Keratinocyte (primary cell): ENCODE data around the gene HSPG2. TPM values are rescaled to one million over a fixed set of nuclear protein-coding genes. Genes with fewer than 3 reads are reported as not detected.

ENCODE experiments used
- DNase-seq: peaks from one replicate; pipeline ENCODE4 v3.0.0-alpha.2; 2011; ENCODE audit warnings: low read depth, missing footprints, low spot score
- FAIRE-seq: peaks from 2 replicates; lab custom pipeline; 2011; peaks lifted over from hg19 to GRCh38; lab: Jason Lieb, UNC
- H2AFZ ChIP-seq: 2 replicates; pipeline ENCODE4 v1.6.0; 2012; ENCODE audit warnings: low read length, control low read depth, inconsistent platforms; ENCODE audit not compliant: control insufficient read depth
- H3K27ac ChIP-seq: 2 replicates; pipeline ENCODE4 v1.5.1; 2011; ENCODE audit warnings: low read length; ENCODE audit not compliant: control insufficient read depth, insufficient read depth
- H3K27me3 ChIP-seq: 3 replicates; pipeline ENCODE4 v1.6.0; 2011; ENCODE audit warnings: low read length; ENCODE audit not compliant: control insufficient read depth, insufficient read depth; ENCODE audit errors: extremely low read depth
- H3K36me3 ChIP-seq, 2 experiments: 2 replicates in 1 of 2; 3 replicates in 1 of 2; pipeline ENCODE4 v1.5.1; 2011; ENCODE audit warnings: low read length in 2 of 2, mild to moderate bottlenecking in 1 of 2; ENCODE audit not compliant: control insufficient read depth in 2 of 2, insufficient read depth in 2 of 2; ENCODE audit errors: extremely low read depth in 1 of 2
- H3K4me1 ChIP-seq: 3 replicates; pipeline ENCODE4 v1.5.1; 2011; ENCODE audit warnings: low read length; ENCODE audit not compliant: control insufficient read depth, insufficient read depth; ENCODE audit errors: extremely low read depth
- H3K4me2 ChIP-seq: 3 replicates; pipeline ENCODE4 v1.6.0; 2011; ENCODE audit warnings: low read depth, low read length; ENCODE audit not compliant: control insufficient read depth, insufficient read depth; ENCODE audit errors: extremely low read depth
- H3K4me3 ChIP-seq, 3 experiments: fragments of 200-600 bp in 1 of 3; sonication (generic) in 1 of 3; 2 replicates in 2 of 3; 3 replicates in 1 of 3; pipeline ENCODE4 v1.5.1; 2011 to 2016; ENCODE audit warnings: low read length in 3 of 3, mild to moderate bottlenecking in 3 of 3, control low read depth in 2 of 3, inconsistent platforms in 1 of 3, low read depth in 1 of 3, mixed read lengths in 1 of 3, mixed run types in 1 of 3, moderate library complexity in 1 of 3; ENCODE audit not compliant: control insufficient read depth in 2 of 3, insufficient read depth in 2 of 3; ENCODE audit errors: extremely low read depth in 1 of 3
- H3K79me2 ChIP-seq: 2 replicates; pipeline ENCODE4 v1.6.0; 2012; ENCODE audit warnings: low read length; ENCODE audit not compliant: control insufficient read depth, insufficient read depth
- H3K9ac ChIP-seq: 3 replicates; pipeline ENCODE4 v1.6.0; 2011; ENCODE audit warnings: low read length; ENCODE audit not compliant: control insufficient read depth, insufficient read depth; ENCODE audit errors: extremely low read depth
- H3K9me1 ChIP-seq: 3 replicates; pipeline ENCODE4 v1.6.0; 2011; ENCODE audit warnings: low read length; ENCODE audit not compliant: control insufficient read depth, insufficient read depth; ENCODE audit errors: extremely low read depth
- H3K9me3 ChIP-seq: 2 replicates; pipeline ENCODE4 v1.5.1; 2012; ENCODE audit warnings: low read depth, low read length; ENCODE audit not compliant: control insufficient read depth
- H4K20me1 ChIP-seq: 3 replicates; pipeline ENCODE4 v1.6.0; 2011; ENCODE audit warnings: low read length; ENCODE audit not compliant: control insufficient read depth, insufficient read depth; ENCODE audit errors: extremely low read depth
- CTCF ChIP-seq, 3 experiments: IDR thresholded peaks in 1 of 3; conservative IDR thresholded peaks in 1 of 3; optimal IDR thresholded peaks in 1 of 3; 2 replicates in 2 of 3; 3 replicates in 1 of 3; pipeline versions ENCODE3 to v1.5.1; 2011; ENCODE audit warnings: low read length in 3 of 3, mild to moderate bottlenecking in 3 of 3, moderate library complexity in 2 of 3, control low read depth in 1 of 3, inconsistent platforms in 1 of 3; ENCODE audit not compliant: insufficient read depth in 2 of 3; ENCODE audit errors: extremely low read depth in 1 of 3
- EZH2 ChIP-seq: IDR thresholded peaks from one replicate; pipeline ENCODE4 v1.6.1; 2012; ENCODE audit warnings: inconsistent platforms, mild to moderate bottlenecking, low read length, moderate library complexity
- dilution Hi-C: fragments of 300-500 bp; cut with MboI; formaldehyde crosslinking; loops from one replicate; pipeline ENCODE4 v1.7.0; 2020; ENCODE audit warnings: low sequenced_read_pairs; ENCODE audit not compliant: extremely low pct_ligation_motif_present
- polyA plus RNA-seq, 5 experiments: library from polyadenylated mRNA; depleted of rRNA in 3 of 5; stranded (reverse) in 3 of 5; stranded (forward) in 1 of 5; unstranded in 1 of 5; fragments of >200 nt; gene quantifications; 1 replicate in 1 of 5; 2 replicates in 3 of 5; 3 replicates in 1 of 5; pipeline versions ENCODE4 v1.2.1 to v1.2.3, GENCODE V29; 2011 to 2012; ENCODE audit warnings: missing spikeins in 2 of 5, low read depth in 1 of 5, low replicate concordance in 1 of 5

The HSPG2 gene
- polyA plus RNA-seq, 1 donor (not counting 4 experiments of a cell fraction or from before 2014, with no cell fraction given) = 9.0 TPM

GRCh38 chr1:21891621-21892479 is 45.3 kb downstream of the HSPG2 start:
- Histone ChIP-seq H3K4me2 (no peak overlapping the region), H2AFZ (no peak overlapping the region), H3K27me3 (no peaks in the 10 kb centered on the region), H3K4me3 (no peak overlapping the region), H4K20me1 (no peaks in the 10 kb centered on the region), H3K27ac (no peak overlapping the region), H3K79me2 (no peaks in the 10 kb centered on the region), H3K36me3 (peaks cover 8 to 44% of the 10 kb centered on the region in 2 experiments), H3K4me1 (no peaks in the 10 kb centered on the region), H3K9me1 (no peaks in the 10 kb centered on the region), H3K9me3 (no peaks in the 10 kb centered on the region), H3K9ac (no peak overlapping the region)
- FAIRE-seq = no peak
- TF ChIP-seq EZH2 = no peak
- no peak for TF ChIP-seq CTCF (optimal IDR thresholded peaks at IDR 0.05 in 1 of 3, IDR thresholded peaks at IDR 0.05 in 1 of 3, conservative IDR thresholded peaks at IDR 0.05 in 1 of 3; ENCODE audit: extremely low read depth in 1 of 3, insufficient read depth in 2 of 3, low read length in 3 of 3)
- dilution Hi-C loops = no loop called here
- DNase-seq = no peak

DNA sequence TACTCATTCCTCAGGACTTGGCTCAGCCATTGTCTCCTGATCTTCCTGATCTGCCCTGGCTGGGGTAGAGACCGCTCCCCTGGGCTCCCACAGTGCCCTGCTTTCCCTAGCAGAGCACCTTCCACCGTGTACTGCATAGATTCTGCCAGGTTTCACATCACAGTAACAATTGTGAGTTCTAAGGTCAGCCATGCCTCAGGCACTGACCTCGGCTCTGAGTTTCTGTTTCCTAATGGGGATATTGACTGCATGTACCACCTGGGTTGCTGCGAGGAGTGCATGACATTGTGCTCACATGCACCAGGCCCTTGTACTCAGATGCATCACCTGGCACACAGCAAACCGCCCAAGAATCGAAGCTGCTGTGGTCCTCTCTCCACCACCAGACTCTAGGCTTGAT is 46.0 kb downstream of the HSPG2 start:
- Histone ChIP-seq H3K36me3 (peaks cover 8 to 50% of the 10 kb centered on the region in 2 experiments), H3K4me3 (no peak overlapping the region), H3K9me1 (no peaks in the 10 kb centered on the region), H4K20me1 (no peaks in the 10 kb centered on the region), H3K9ac (no peak overlapping the region), H2AFZ (no peak overlapping the region), H3K79me2 (no peaks in the 10 kb centered on the region), H3K4me2 (no peak overlapping the region), H3K4me1 (no peaks in the 10 kb centered on the region), H3K27me3 (no peaks in the 10 kb centered on the region), H3K9me3 (no peaks in the 10 kb centered on the region), H3K27ac (no peak overlapping the region)
- dilution Hi-C loops = no loop called here
- TF ChIP-seq CTCF (optimal IDR thresholded peaks at IDR 0.05 in 1 of 3, IDR thresholded peaks at IDR 0.05 in 1 of 3, conservative IDR thresholded peaks at IDR 0.05 in 1 of 3; ENCODE audit: extremely low read depth in 1 of 3, insufficient read depth in 2 of 3, low read length in 3 of 3) = no peak
- TF ChIP-seq EZH2 = no peak
- FAIRE-seq (no peak), DNase-seq (no peak)
